NCI-H2081 (cell line): ENCODE measurements around the gene MAGEB1.

Source experiments
- DNase-seq, 2 experiments: peaks; one replicate each; lab custom pipeline; 2025; lab: John Stamatoyannopoulos, UW

MAGEB1 gene

GRCh38 chrX:30296408-30297254, 49.7 kb downstream of the MAGEB1 start:
- no peak for DNase-seq

- DNase-seq = no peak
Measured at GRCh38 chrX:30301208-30301607, 54.3 kb downstream of the MAGEB1 start.
